HepG2 (cell line): Measurements from ENCODE around the gene PMAIP1. TPM values are rescaled to one million over a fixed set of nuclear protein-coding genes. Genes with fewer than 3 reads are reported as not detected.

Experiments
- ATAC-seq: fragments of 200-7000 bp; cut with Tn5 transposase; 3 replicates; pipeline ENCODE4 v1.9.1; 2020; ENCODE audit warnings: mild to moderate bottlenecking, moderate library complexity
- BruUV-seq: library from RNA; stranded (reverse); fragments of 400-500 nt; replicated peaks from 2 replicates; lab custom pipeline; 2021; lab: Mats Ljungman, UMichigan
- CTCF ChIA-PET: fragments of 300-600 bp; formaldehyde crosslinking; extraction: SDS; loops from one replicate; lab custom pipeline; 2021; ENCODE audit warnings: low total read pairs, inconsistent platforms, low intra/inter-chr PET ratio; lab: Yijun Ruan, JAX
- POLR2A ChIA-PET: fragments of 350-600 bp; sonication (Branson Sonifier 250); formaldehyde crosslinking; loops from one replicate; lab custom pipeline; 2020; ENCODE audit warnings: antibody characterized with exemption, inconsistent platforms; lab: Yijun Ruan, JAX
- DNase-seq: peaks from one replicate; pipeline ENCODE4 v3.0.0-alpha.2; 2015; ENCODE audit warnings: low spot score
- FAIRE-seq: peaks from 3 replicates; lab custom pipeline; 2011; peaks lifted over from hg19 to GRCh38; lab: Jason Lieb, UNC
- H2AFZ ChIP-seq: one replicate; pipeline ENCODE4 v1.6.1; 2011; ENCODE audit warnings: low read length, inconsistent platforms
- H3K27ac ChIP-seq: fragments of 300-600 bp; 3 replicates; pipeline ENCODE4 v1.8.0; 2011; ENCODE audit warnings: mixed run types, mild to moderate bottlenecking, mixed read lengths, low read length, inconsistent platforms; ENCODE audit not compliant: insufficient read depth; ENCODE audit errors: extremely low read length
- H3K27me3 ChIP-seq, 2 experiments: fragments of 200-600 bp in 1 of 2; 2 replicates in 1 of 2; 3 replicates in 1 of 2; pipeline versions ENCODE4 v1.6.0 to v1.8.0; 2011; ENCODE audit warnings: low read length in 2 of 2, mild to moderate bottlenecking in 2 of 2, moderate library complexity in 2 of 2, inconsistent platforms in 1 of 2; ENCODE audit not compliant: insufficient read depth in 2 of 2, control insufficient read depth in 1 of 2
- H3K36me3 ChIP-seq, 2 experiments: fragments of 200-600 bp in 1 of 2; replicated peaks in 1 of 2; 2 replicates in 1 of 2; 3 replicates in 1 of 2; pipeline versions ENCODE4 v1.5.1 to v1.8.0; 2011; ENCODE audit warnings: low read length in 2 of 2, inconsistent platforms in 1 of 2; ENCODE audit not compliant: insufficient read depth in 2 of 2, control insufficient read depth in 1 of 2
- H3K4me1 ChIP-seq: 2 replicates; pipeline ENCODE4 v1.5.1; 2012; ENCODE audit warnings: low read length, inconsistent platforms; ENCODE audit not compliant: insufficient read depth
- H3K4me2 ChIP-seq: 2 replicates; pipeline ENCODE4 v1.6.0; 2011; ENCODE audit warnings: low read depth, low read length, inconsistent platforms
- H3K4me3 ChIP-seq, 3 experiments: fragments of 200-600 bp in 1 of 3; sonication (generic), shearing (Covaris generic) in 1 of 3; replicated peaks in 1 of 3; 2 replicates each; pipeline ENCODE4 v1.5.1; 2011 to 2016; ENCODE audit warnings: low read length in 3 of 3, inconsistent platforms in 2 of 3, low read depth in 2 of 3, mild to moderate bottlenecking in 2 of 3, control low read depth in 1 of 3, mixed read lengths in 1 of 3; ENCODE audit not compliant: insufficient read depth in 1 of 3
- H3K79me2 ChIP-seq: one replicate; pipeline ENCODE4 v1.6.1; 2011; ENCODE audit warnings: low read length, inconsistent platforms; ENCODE audit not compliant: insufficient read depth
- H3K9ac ChIP-seq: 2 replicates; pipeline ENCODE4 v1.6.0; 2011; ENCODE audit warnings: mild to moderate bottlenecking, low read depth, low read length, inconsistent platforms; ENCODE audit not compliant: insufficient read depth
- H3K9me3 ChIP-seq: 2 replicates; pipeline ENCODE4 v1.5.1; 2012; ENCODE audit warnings: mild to moderate bottlenecking, low read length
- H4K20me1 ChIP-seq: 2 replicates; pipeline ENCODE4 v1.6.0; 2011; ENCODE audit warnings: inconsistent platforms, mild to moderate bottlenecking, low read length, moderate library complexity; ENCODE audit not compliant: insufficient read depth
- GPBP1L1 ChIP-seq: sonication (generic); formaldehyde crosslinking; IDR thresholded peaks from 2 replicates; pipeline ENCODE4 v1.5.0; 2020; ENCODE audit warnings: mild to moderate bottlenecking, missing genetic modification reagents
- KLF15 ChIP-seq: sonication (generic); formaldehyde crosslinking; IDR thresholded peaks from 2 replicates; pipeline ENCODE4 v1.8.1; 2023; ENCODE audit warnings: borderline replicate concordance, mild to moderate bottlenecking, inconsistent platforms, missing genetic modification reagents, mixed read lengths
- MEIS1 ChIP-seq: sonication (generic); formaldehyde crosslinking; IDR thresholded peaks from 2 replicates; pipeline ENCODE4 v1.9.0; 2021; ENCODE audit warnings: mild to moderate bottlenecking, missing genetic modification reagents, moderate library complexity, borderline replicate concordance
- THYN1 ChIP-seq: sonication (generic); formaldehyde crosslinking; IDR thresholded peaks from 2 replicates; pipeline ENCODE4 v1.8.1; 2023; ENCODE audit warnings: low read depth, mild to moderate bottlenecking, moderate library complexity, missing genetic modification reagents, borderline replicate concordance
- ZNF180 ChIP-seq: sonication (generic); formaldehyde crosslinking; IDR thresholded peaks from 2 replicates; pipeline ENCODE4 v1.4.0; 2020; ENCODE audit warnings: low read depth, missing genetic modification reagents, borderline replicate concordance
- ZNF205 ChIP-seq: IDR thresholded peaks from 2 replicates; pipeline ENCODE4 v1.6.1; 2018; ENCODE audit warnings: missing biosample characterization, missing genetic modification reagents
- ZNF354B ChIP-seq: sonication (generic); formaldehyde crosslinking; IDR thresholded peaks from 2 replicates; pipeline ENCODE4 v1.8.0; 2022; ENCODE audit warnings: mild to moderate bottlenecking, missing genetic modification reagents
- ZNF674 ChIP-seq: sonication (generic); formaldehyde crosslinking; IDR thresholded peaks from 2 replicates; pipeline ENCODE4 v1.5.0; 2020; ENCODE audit warnings: low read depth, mild to moderate bottlenecking, missing genetic modification reagents
- WGBS: methylation state at CpG from one replicate; pipeline ENCODE4 v1.1.6; 2017; ENCODE audit warnings: low lambda C conversion rate; 5-methylcytosine and 5-hydroxymethylcytosine counted together
- in situ Hi-C: cut with HindIII; loops from 2 replicates; pipeline ENCODE4 v1.10.0; 2017; ENCODE audit warnings: low pct_unique_long_range_greater_than_20kb; ENCODE audit not compliant: extremely low pct_ligation_motif_present
- intact Hi-C: fragments of 100-400 bp; cut with micrococcal nuclease; formaldehyde crosslinking; loops from one replicate; pipeline ENCODE4 v1.10.0; 2022; ENCODE audit not compliant: unreplicated experiment
- polyA plus RNA-seq, 8 experiments: library from polyadenylated mRNA; depleted of rRNA in 3 of 8; stranded (reverse) in 7 of 8; unstranded in 1 of 8; fragments of >200 nt; fragmentation: Illumina TruSeq in 4 of 8; extraction: Trizol in 4 of 8; gene quantifications; 2 replicates each; pipeline versions ENCODE4 v1.2.1 to v1.2.3, GENCODE V29; 2011 to 2016; ENCODE audit warnings: low read depth in 4 of 8, missing spikeins in 1 of 8, mixed read lengths in 1 of 8; ENCODE audit not compliant: insufficient read depth in 1 of 8
- total RNA-seq, 5 experiments: library from RNA; depleted of rRNA; stranded (reverse); fragments of >200 nt; fragmentation: Illumina TruSeq; extraction: Trizol; gene quantifications; 2 replicates each; pipeline ENCODE4 v1.2.3, GENCODE V29; 2016; ENCODE audit warnings: low read depth in 1 of 5
- TF ChIP-seq, protein P1 (sequence below): sonication (generic); formaldehyde crosslinking; IDR thresholded peaks from 2 replicates; pipeline ENCODE4 v1.4.0; 2020; ENCODE audit warnings: mild to moderate bottlenecking, missing genetic modification reagents

Gene PMAIP1
- total and polyA plus RNA-seq, 2 of the 13 experiments (the other 11 are each of a cell fraction or from before 2014, with no cell fraction given), result 1.5 to 1.7 TPM

DNA sequence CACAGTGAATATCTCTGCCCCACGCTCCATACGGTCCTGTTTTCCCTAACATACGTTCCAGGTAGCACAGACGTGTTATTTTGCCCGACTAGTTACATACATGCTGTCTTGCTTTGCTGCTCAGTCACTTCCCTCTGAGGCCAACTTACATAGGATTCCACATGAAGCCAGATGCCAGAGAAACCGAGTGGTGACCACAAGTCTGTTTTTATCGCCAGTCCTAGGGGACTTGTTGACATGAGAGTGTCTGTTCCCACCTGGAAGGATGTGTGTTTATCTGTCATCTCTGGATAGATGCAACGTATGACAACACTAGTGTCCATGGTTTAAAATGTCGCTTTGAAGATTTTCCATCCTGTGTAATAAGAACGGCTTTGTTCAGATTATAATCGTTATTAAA lies 32.6 kb downstream of the PMAIP1 start:
- FAIRE-seq (no peak), ATAC-seq (no peak), DNase-seq (no peak)
- no peaks in the 10 kb centered on the region for H3K4me1 ChIP-seq
- 14% methylated on average over 11 of the region's 11 CpGs for WGBS
- in situ Hi-C loops, result no loop called here
- H3K79me2 ChIP-seq, result no peaks in the 10 kb centered on the region
- no TSS peak for BruUV-seq
- H3K36me3 ChIP-seq, result no peaks in the 10 kb centered on the region
- H3K27ac ChIP-seq, result no peak overlapping the region
- H3K4me2 ChIP-seq, result no peak overlapping the region
- H2AFZ ChIP-seq, result no peak overlapping the region
- no peaks in the 10 kb centered on the region for H4K20me1 ChIP-seq
- H3K4me3 ChIP-seq, result no peak overlapping the region
- H3K9ac ChIP-seq, result no peak overlapping the region
- H3K9me3 ChIP-seq, result no peaks in the 10 kb centered on the region
- H3K27me3 ChIP-seq, result peaks cover 1 to 28% of the 10 kb centered on the region in 2 experiments; a peak in 4 of 5 replicates
- ChIA-PET CTCF (no interaction called here), POLR2A (no interaction called here)
- intact Hi-C loops, result no loop called here
- TF ChIP-seq THYN1, result no peak
- TF ChIP-seq, protein P1, sequence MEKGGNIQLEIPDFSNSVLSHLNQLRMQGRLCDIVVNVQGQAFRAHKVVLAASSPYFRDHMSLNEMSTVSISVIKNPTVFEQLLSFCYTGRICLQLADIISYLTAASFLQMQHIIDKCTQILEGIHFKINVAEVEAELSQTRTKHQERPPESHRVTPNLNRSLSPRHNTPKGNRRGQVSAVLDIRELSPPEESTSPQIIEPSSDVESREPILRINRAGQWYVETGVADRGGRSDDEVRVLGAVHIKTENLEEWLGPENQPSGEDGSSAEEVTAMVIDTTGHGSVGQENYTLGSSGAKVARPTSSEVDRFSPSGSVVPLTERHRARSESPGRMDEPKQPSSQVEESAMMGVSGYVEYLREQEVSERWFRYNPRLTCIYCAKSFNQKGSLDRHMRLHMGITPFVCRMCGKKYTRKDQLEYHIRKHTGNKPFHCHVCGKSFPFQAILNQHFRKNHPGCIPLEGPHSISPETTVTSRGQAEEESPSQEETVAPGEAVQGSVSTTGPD (CRISPR knock-in tag), result no peak
- TF ChIP-seq ZNF674 (CRISPR knock-in tag), result no peak
- no peak for TF ChIP-seq ZNF180
- no peak for TF ChIP-seq GPBP1L1 (CRISPR knock-in tag)
- TF ChIP-seq ZNF205 (CRISPR knock-in tag), result no peak
- no peak for TF ChIP-seq MEIS1
- no peak for TF ChIP-seq ZNF354B (CRISPR knock-in tag)
- no peak for TF ChIP-seq KLF15 (CRISPR knock-in tag)
